ENCODE data around the gene CDK1.
"Not testable (repeated sequence)": the region's sequence is repeated elsewhere in the genome, so short reads cannot be mapped to it uniquely, and the experiment has no call there.

GRCh38 chr10:60841227-60841626 is 62.9 kb downstream of the CDK1 start:
- not testable (repeated sequence) for TF ChIP-seq CTCF (conservative IDR thresholded peaks at IDR 0.05); EZH2 (IDR thresholded peaks at IDR 0.05; ENCODE audit: low read depth)
